Endothelial cell of umbilical vein (primary cell): Measurements from ENCODE around the gene MFN1. TPM values are rescaled to one million over a fixed set of nuclear protein-coding genes. Genes with fewer than 3 reads are reported as not detected.

Source experiments
- BruUV-seq: library from RNA; stranded (reverse); fragments of 400-500 nt; replicated peaks from 2 replicates; lab custom pipeline; 2021; lab: Mats Ljungman, UMichigan
- CTCF ChIA-PET: fragments of 300-600, 350-600 bp; sonication (Branson Sonifier 250); formaldehyde crosslinking; loops from one replicate; lab custom pipeline; 2021; ENCODE audit warnings: antibody characterized with exemption, inconsistent platforms; lab: Charles Lee
- POLR2A ChIA-PET: fragments of 300-600, 350-600 bp; sonication (Branson Sonifier 250); formaldehyde crosslinking; loops from one replicate; lab custom pipeline; 2021; ENCODE audit warnings: antibody characterized with exemption, inconsistent platforms; lab: Charles Lee
- DNase-seq: peaks from one replicate; pipeline ENCODE4 v3.0.0-alpha.2; 2011; ENCODE audit warnings: low read depth, low spot score
- FAIRE-seq: peaks from 2 replicates; lab custom pipeline; 2011; peaks lifted over from hg19 to GRCh38; lab: Jason Lieb, UNC
- H2AFZ ChIP-seq: 2 replicates; pipeline ENCODE4 v1.6.0; 2012; ENCODE audit warnings: low read depth, low read length, control low read depth, inconsistent platforms
- H3K27ac ChIP-seq: 2 replicates; pipeline ENCODE4 v1.5.1; 2011; ENCODE audit warnings: low read depth, mild to moderate bottlenecking, control low read depth, low read length, moderate library complexity; ENCODE audit not compliant: insufficient read depth
- H3K27me3 ChIP-seq, 2 experiments: 2 replicates each; pipeline versions ENCODE4 v1.6.0 to v1.6.1; 2011; ENCODE audit warnings: low read length in 2 of 2, mixed read lengths in 1 of 2; ENCODE audit not compliant: control insufficient read depth in 2 of 2, insufficient read depth in 2 of 2
- H3K36me3 ChIP-seq, 2 experiments: 2 replicates in 1 of 2; 3 replicates in 1 of 2; pipeline ENCODE4 v1.5.1; 2011; ENCODE audit warnings: low read length in 2 of 2, mild to moderate bottlenecking in 1 of 2, moderate library complexity in 1 of 2; ENCODE audit not compliant: control insufficient read depth in 2 of 2, insufficient read depth in 2 of 2; ENCODE audit errors: extremely low read depth in 1 of 2
- H3K4me1 ChIP-seq: 3 replicates; pipeline ENCODE4 v1.5.1; 2011; ENCODE audit warnings: mild to moderate bottlenecking, low read length; ENCODE audit not compliant: control insufficient read depth, insufficient read depth; ENCODE audit errors: extremely low read depth
- H3K4me2 ChIP-seq: 2 replicates; pipeline ENCODE4 v1.6.1; 2011; ENCODE audit warnings: low read length, control low read depth, mixed read lengths; ENCODE audit not compliant: insufficient read depth
- H3K4me3 ChIP-seq, 3 experiments: fragments of 200-600 bp in 1 of 3; sonication (generic), shearing (Covaris generic) in 1 of 3; replicated peaks in 1 of 3; 2 replicates each; pipeline ENCODE4 v1.5.1; 2011 to 2016; ENCODE audit warnings: control low read depth in 3 of 3, low read length in 3 of 3, mild to moderate bottlenecking in 2 of 3, inconsistent platforms in 1 of 3, low read depth in 1 of 3, moderate library complexity in 1 of 3; ENCODE audit not compliant: insufficient read depth in 1 of 3
- H3K79me2 ChIP-seq: 2 replicates; pipeline ENCODE4 v1.6.0; 2012; ENCODE audit warnings: low read length, inconsistent platforms; ENCODE audit not compliant: control insufficient read depth, insufficient read depth
- H3K9ac ChIP-seq: replicated peaks from 2 replicates; pipeline ENCODE3; 2011; ENCODE audit warnings: low read length, control low read depth; ENCODE audit not compliant: insufficient read depth; ENCODE audit errors: extremely low read depth
- H3K9me1 ChIP-seq: replicated peaks from 3 replicates; pipeline ENCODE4 v1.6.0; 2011; ENCODE audit warnings: mild to moderate bottlenecking, low read length; ENCODE audit not compliant: control insufficient read depth, insufficient read depth; ENCODE audit errors: extremely low read depth
- H3K9me3 ChIP-seq: replicated peaks from 2 replicates; pipeline ENCODE4 v1.5.1; 2012; ENCODE audit warnings: low read length, inconsistent platforms; ENCODE audit not compliant: control insufficient read depth, insufficient read depth
- H4K20me1 ChIP-seq: replicated peaks from 2 replicates; pipeline ENCODE3; 2011; ENCODE audit warnings: mild to moderate bottlenecking, low read length; ENCODE audit not compliant: control insufficient read depth, insufficient read depth; ENCODE audit errors: extremely low read depth
- EZH2 ChIP-seq: IDR thresholded peaks from 2 replicates; pipeline ENCODE4 v1.6.1; 2012; ENCODE audit warnings: borderline replicate concordance, low read depth, mild to moderate bottlenecking, moderate library complexity, low read length, inconsistent platforms; ENCODE audit not compliant: severe bottlenecking
- FOS ChIP-seq: IDR thresholded peaks from 2 replicates; pipeline ENCODE4 v1.6.1; 2011; ENCODE audit warnings: mild to moderate bottlenecking, low read length, moderate library complexity, borderline replicate concordance; ENCODE audit not compliant: insufficient read depth
- GATA2 ChIP-seq: IDR thresholded peaks from 2 replicates; pipeline ENCODE4 v1.7.0; 2011; ENCODE audit warnings: low read depth, mild to moderate bottlenecking, moderate library complexity, mixed read lengths, low read length; ENCODE audit not compliant: insufficient read length, insufficient read depth
- JUN ChIP-seq: IDR thresholded peaks from 2 replicates; pipeline ENCODE4 v1.6.1; 2011; ENCODE audit warnings: borderline replicate concordance, low read depth; ENCODE audit not compliant: insufficient read length, insufficient read depth
- MAX ChIP-seq: IDR thresholded peaks from 2 replicates; pipeline ENCODE4 v1.6.1; 2011; ENCODE audit not compliant: insufficient read depth, insufficient read length
- MYC ChIP-seq: IDR thresholded peaks from one replicate; pipeline ENCODE4 v1.6.1; 2011; ENCODE audit warnings: mild to moderate bottlenecking, low read depth, low read length
- POLR2A ChIP-seq: IDR thresholded peaks from 2 replicates; pipeline ENCODE4 v1.6.1; 2012; ENCODE audit warnings: low read depth, mild to moderate bottlenecking, control low read depth, low read length
- dilution Hi-C: fragments of 300-500 bp; cut with MboI; formaldehyde crosslinking; loops from one replicate; pipeline ENCODE4 v1.15.0; 2019; ENCODE audit warnings: low sequenced_read_pairs; ENCODE audit not compliant: extremely low pct_ligation_motif_present
- intact Hi-C: fragments of 100-400 bp; cut with micrococcal nuclease; formaldehyde crosslinking; loops from one replicate; pipeline ENCODE4 v1.10.0; 2022
- polyA plus RNA-seq, 4 experiments: library from polyadenylated mRNA; depleted of rRNA in 3 of 4; stranded (reverse) in 3 of 4; unstranded in 1 of 4; fragments of >200 nt; gene quantifications; 2 replicates each; pipeline versions ENCODE4 v1.2.1 to v1.2.3, GENCODE V29; 2011 to 2012; ENCODE audit warnings: missing spikeins in 1 of 4
- total RNA-seq: library from RNA; stranded (reverse); gene quantifications from 2 replicates; pipeline ENCODE4 v1.2.3, GENCODE V29; 2021
- TF ChIP-seq, protein P1 (sequence below), 2 donors: IDR thresholded peaks; 1 replicate in 1 of 2; 2 replicates in 1 of 2; pipeline ENCODE4 v1.5.1; 2011; ENCODE audit warnings: low read length in 2 of 2, mild to moderate bottlenecking in 2 of 2, moderate library complexity in 2 of 2, control low read depth in 1 of 2, inconsistent platforms in 1 of 2, low read depth in 1 of 2; ENCODE audit not compliant: insufficient read depth in 1 of 2; ENCODE audit errors: extremely low read depth in 1 of 2

Gene MFN1
- total and polyA plus RNA-seq, 2 donors (not counting 3 experiments of a cell fraction or from before 2014, with no cell fraction given), result 11.6 to 42.9 TPM

DNA sequence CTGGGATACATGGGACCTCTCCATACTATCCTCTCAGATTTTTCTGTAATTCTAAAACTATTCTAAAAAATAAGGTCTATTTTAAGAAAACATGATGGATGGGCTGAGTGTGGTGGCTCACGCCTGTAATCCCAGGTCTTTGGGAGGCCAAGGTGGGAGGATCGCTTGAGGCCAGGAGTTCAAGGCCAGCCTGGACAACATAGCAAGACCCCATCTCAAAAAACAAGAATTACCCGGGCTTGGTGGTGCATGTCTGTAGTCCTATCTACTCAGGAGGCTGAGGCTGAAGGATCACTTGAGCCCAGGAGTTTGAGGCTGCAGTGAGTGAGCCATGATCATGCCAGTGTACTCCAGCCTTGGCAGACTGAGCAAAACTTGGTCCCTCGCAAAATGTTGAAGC lies 15.3 kb upstream of the MFN1 start:
- TF ChIP-seq JUN (no peak), POLR2A (no peak), EZH2 (no peak), FOS (no peak), GATA2 (no peak), MYC (no peak), MAX (no peak)
- TF ChIP-seq, protein P1, sequence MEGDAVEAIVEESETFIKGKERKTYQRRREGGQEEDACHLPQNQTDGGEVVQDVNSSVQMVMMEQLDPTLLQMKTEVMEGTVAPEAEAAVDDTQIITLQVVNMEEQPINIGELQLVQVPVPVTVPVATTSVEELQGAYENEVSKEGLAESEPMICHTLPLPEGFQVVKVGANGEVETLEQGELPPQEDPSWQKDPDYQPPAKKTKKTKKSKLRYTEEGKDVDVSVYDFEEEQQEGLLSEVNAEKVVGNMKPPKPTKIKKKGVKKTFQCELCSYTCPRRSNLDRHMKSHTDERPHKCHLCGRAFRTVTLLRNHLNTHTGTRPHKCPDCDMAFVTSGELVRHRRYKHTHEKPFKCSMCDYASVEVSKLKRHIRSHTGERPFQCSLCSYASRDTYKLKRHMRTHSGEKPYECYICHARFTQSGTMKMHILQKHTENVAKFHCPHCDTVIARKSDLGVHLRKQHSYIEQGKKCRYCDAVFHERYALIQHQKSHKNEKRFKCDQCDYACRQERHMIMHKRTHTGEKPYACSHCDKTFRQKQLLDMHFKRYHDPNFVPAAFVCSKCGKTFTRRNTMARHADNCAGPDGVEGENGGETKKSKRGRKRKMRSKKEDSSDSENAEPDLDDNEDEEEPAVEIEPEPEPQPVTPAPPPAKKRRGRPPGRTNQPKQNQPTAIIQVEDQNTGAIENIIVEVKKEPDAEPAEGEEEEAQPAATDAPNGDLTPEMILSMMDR (IDR thresholded peaks at IDR 0.05; ENCODE audit: extremely low read depth in 1 of 2, insufficient read depth in 1 of 2, low read depth in 1 of 2, low read length in 2 of 2), result no peak
- H3K9me1 ChIP-seq, result no peaks in the 10 kb centered on the region
- ChIA-PET CTCF (no interaction called here), POLR2A (no interaction called here)
- H3K9me3 ChIP-seq, result no peaks in the 10 kb centered on the region
- no peaks in the 10 kb centered on the region for H3K27me3 ChIP-seq
- DNase-seq (no peak), FAIRE-seq (no peak)
- no peak overlapping the region for H2AFZ ChIP-seq
- no TSS peak for BruUV-seq
- dilution Hi-C loops, result no loop called here
- no peak overlapping the region for H3K4me2 ChIP-seq
- no peaks in the 10 kb centered on the region for H3K4me1 ChIP-seq
- intact Hi-C loops, result no loop called here
- peaks cover 21 to 40% of the 10 kb centered on the region in 2 experiments for H3K36me3 ChIP-seq
- H4K20me1 ChIP-seq, result no peaks in the 10 kb centered on the region
- H3K27ac ChIP-seq, result no peak overlapping the region
- no peak overlapping the region for H3K9ac ChIP-seq
- H3K4me3 ChIP-seq, result no peak overlapping the region
- H3K79me2 ChIP-seq, result peaks cover 21% of the 10 kb centered on the region
